GM19328 (cell line): Measurements from ENCODE around the gene AADACL4.

Source experiments
- ATAC-seq: cut with Tn5 transposase; IDR thresholded peaks from one replicate; pipeline ENCODE4 v1.9.1; 2021; ENCODE audit warnings: mild to moderate bottlenecking, moderate library complexity; ENCODE audit not compliant: unreplicated experiment

Gene AADACL4

DNA sequence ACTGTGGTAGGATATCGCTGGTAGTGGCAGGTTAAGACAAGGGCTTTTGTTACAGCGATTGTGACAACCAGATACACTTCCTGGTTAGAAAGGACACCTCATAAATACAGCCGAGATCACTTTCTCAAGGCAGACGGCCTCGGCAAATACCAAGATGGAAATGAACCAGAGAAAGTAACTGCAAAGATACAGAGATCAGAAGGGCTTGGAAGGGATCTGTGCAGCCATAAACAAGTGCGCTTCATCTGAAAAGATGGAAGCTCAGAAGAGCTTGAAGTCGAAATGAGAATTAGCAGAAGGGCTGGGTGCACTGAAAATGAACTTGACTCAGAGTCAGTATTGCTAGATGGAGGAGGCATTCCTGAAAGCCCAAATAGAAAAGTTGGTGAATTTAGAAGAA, 32.9 kb upstream of the AADACL4 start:
- no peak for ATAC-seq

- no peak for ATAC-seq
Observed at GRCh38 chr1:12613180-12613579, 30.7 kb upstream of the AADACL4 start.

DNA sequence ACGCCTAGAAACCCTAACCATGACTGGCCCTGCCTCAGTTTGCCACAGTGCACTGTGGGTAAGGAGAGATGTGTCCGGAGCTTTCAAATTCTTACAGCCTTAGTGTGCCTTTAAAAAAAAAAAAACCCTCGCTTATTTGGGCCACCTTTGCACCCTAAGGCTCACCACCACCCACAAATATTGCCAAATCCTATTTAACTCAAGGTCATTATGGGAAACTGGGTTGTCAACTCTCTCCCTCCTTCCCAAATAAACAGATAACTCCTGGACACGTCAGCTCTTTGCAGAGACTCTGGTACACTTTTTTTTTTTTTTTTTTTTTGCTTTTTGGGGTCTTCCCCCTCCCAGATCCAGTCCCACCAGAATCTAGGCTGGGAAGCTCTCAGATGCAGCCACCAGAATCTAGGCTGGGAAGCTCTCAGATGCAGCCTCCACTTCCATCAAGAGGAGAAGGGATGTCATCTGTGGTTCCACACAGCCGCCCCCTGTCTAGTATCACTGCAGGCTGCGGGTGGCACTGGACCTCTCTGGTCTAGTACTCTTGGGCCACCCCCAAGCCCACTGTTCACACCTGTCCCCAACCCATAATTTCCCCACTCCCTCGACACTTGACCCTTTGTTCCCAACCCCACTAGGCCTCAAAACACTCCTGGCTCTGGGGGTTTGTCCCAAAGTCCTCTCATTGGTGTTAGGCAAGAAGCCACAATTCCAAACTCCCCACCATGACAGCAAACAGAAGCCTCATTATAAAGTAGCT, 29.3 kb upstream of the AADACL4 start:
- no peak for ATAC-seq

DNA sequence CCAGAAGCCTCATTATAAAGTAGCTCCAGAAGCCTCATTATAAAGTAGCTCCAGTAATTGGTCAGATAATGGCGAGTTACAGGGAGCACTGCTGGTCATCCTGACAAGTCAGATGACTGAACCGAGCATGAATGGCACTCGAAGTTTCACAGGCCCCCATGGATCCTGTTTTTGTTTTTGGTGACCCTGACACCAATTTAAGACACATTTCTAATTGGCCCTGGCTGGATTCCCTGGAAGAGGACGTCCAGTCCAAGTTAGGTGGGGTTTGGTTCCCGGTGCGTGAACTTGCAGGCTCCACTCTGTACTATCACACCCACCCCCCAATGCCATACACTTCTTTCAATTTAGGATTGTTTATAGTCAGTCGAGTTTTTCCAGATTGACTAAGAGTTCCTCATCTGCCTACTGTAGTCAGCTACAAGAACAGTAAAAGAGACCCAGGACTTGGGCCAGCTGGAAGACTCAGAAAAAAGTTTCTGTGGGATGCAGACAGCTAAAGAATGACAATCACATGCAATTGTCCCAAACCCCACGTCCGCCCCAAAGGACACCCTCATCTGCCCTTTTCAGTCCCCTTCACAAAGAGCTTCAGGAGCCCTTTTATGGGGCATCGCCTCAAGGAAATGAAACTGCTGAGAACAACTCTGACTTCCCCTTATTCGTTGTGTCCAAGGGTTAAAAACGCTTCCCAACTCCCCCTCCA, 28.6 kb upstream of the AADACL4 start:
- ATAC-seq: no peak

DNA sequence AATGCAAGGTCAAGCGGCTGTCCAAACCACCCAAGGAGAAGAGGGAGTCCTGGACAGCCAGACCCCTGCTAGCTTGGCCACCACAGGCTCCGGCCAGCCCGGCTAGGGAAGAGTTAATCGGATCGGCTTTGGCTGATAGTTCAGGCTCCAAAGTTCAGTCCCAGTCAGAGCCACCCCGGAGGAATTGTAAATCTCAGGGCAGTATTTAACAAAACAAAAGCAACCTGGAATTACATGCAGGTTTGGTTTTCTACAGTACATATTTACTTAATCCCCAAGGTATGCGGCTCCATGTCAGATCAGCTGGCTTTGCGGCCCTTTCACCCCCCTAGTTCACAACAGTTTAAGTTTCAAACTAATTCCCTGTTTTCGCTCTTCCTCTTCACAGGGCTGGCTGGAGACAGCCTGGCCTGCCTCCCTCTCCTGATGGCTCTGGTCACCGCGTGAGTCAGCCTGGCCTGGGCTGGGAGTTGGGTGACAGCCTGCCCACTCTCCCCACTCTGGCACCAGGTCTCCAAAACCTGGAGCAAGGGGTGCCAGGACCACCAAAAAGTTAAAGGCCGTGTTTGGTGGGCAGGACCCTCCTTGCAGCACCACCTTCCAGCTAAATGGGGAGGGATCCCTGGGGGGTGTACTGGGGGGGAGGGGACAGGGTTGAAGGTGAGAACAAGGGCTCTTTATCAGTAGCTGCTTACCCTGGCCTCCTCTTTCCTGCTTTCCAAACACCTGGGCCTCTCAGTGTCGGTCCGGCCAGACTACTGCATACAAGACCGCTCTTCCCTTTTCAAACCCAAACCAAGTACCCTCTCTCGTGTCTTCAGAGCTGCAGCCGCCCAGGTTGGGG, 27.8 kb upstream of the AADACL4 start:
- no peak for ATAC-seq

DNA sequence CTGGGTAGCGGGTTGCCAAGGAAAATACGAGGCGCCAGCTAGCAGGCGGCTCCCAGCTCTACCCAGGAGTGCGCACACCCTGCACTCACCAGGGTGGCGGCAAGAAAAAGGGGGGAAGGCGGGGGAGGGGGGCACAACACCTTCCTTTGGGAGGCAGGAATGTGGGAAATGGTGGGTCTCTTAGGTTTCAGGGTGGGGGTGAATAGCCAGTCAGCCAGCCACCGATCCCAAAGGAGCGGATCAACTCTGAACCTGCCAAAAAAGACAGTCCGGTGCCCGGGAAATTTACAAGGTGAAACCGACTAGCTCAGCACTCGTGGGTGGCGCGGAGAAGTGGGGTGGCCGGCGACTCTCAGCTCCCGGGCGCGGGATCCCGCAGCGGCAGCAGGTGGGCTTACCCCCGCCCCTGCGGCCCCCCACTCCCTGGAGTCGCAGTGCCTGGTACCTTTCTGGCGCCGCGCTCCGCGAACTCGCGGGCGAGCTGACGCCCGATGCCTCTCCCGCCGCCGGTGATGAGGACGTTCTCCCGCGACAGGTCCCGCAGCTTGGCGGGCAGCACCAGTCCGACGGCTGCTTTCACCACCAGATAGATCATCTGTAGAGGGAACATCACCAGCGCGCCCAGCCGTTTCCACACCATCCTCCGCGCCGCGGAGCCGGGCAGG, 27.0 kb upstream of the AADACL4 start:
- ATAC-seq: no peak

DNA sequence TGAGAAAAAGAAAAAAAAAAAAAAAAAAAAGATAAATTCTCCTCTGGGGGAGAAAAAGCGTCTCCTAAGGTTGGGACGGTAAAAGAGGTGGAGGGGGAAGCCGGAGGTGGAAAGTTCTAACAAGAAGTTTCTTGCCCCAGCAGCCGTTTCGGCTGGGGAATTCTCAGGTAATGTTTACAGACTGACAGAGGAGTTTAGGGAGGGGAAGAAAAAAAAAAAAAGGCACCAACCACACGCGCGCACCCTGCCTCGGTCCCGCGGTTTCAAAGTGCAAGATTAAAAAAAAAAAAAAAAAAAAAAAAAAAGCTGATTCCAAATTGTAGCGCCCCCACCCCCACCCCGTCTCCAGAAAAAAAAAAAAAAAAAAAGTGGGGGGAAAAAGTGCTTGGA, 26.4 kb upstream of the AADACL4 start:
- ATAC-seq: no peak

DNA sequence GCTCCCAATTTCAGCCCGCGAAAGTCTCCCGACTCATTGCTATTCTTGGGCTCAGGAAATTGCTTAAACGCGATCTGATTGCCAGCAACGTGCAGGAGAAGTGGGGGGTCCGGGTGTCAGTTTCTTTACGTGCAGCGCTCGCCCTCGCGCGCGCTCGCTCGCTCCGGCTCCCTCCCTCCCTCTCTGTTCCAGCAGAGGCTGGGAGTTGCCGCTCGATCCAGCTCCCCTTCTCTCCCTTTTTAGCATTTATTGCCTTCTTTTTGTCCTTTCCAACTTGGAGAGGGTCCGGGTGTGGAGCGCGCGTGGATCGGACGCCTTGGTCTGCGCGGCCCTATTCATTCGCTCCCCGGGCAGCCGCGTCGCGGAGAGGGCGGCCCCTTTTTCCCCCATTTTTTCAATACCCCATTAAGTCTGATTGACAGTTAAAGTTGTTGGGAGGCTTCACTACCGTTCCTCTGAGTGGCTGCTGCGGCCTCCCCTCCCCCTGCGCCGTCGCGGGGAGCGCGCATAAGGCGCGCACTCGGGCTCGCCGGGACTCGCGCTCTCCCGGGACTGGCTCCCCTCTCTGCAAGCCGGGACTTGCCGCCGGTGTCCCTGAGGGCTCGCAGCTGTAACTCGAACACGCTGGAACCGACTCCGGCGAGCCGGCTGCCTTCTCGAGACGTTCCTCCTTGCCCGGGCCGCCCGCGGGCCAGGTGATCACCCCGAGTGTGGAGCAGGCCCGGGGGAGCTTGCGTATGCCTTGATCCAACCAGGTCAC, 25.8 kb upstream of the AADACL4 start, which contains the start of gene DHRS3:
DHRS3 (minus strand) TSS at position 310 of the 760 bp plus-strand sequence. CDS start 862 bp downstream, outside the sequence.
- ATAC-seq: no peak

- no peak for ATAC-seq
Observed at GRCh38 chr1:12618661-12618964, 25.3 kb upstream of the AADACL4 start.

GRCh38 chr1:12618965-12619791, 24.7 kb upstream of the AADACL4 start:
- ATAC-seq: no peak

GRCh38 chr1:12619792-12620487, 23.9 kb upstream of the AADACL4 start:
- no peak for ATAC-seq

GRCh38 chr1:12620488-12620865, 23.4 kb upstream of the AADACL4 start:
- ATAC-seq: no peak

- ATAC-seq: no peak
Observed at GRCh38 chr1:12620931-12621330, 23.0 kb upstream of the AADACL4 start.

DNA sequence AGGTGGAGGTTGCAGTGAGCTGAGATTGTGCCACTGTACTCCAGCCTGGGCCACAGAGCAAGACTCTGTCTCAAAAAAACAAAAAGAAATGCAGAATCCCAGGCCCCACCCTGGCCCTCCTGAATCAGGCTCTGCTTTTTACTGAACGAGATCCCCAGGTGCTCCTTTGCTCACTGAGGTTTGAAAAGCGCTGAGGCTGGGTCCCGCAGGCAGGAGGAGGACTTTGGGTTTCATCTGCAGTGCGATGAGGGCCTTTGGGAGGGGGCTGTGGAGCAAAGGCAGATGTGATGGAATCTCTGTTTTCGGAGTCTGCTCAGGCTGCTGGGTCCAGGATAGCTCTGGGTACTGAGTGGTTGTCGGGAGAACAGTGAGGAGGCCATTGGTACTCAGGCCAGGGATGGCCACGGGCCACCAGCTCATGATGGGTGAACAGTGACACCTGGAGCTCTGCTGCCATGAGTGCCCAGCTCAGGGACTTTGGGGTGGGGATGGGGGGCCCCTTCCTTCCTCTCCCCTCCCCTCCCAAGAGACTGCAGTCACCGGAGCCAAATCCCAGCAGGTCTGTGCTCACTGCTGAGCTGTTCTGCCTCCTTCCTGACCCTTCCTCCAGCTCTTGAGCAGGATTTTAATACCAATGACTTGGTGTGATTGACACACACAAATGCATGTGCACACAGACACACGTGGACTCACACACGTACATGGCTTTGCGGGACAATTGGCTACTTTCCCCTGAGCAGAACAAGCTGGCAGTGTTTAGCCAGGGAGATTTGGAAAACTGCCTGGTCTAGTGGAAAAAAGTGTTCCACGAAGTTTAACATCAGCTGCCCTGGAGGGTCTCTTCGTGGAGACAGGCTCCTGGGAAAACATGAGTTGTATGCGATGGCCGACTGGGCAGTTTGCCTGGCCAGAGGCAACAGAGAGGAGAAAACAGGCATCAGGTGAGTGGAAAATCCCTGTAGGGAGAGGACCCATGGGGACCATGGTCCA, 22.2 kb upstream of the AADACL4 start:
- no peak for ATAC-seq

DNA sequence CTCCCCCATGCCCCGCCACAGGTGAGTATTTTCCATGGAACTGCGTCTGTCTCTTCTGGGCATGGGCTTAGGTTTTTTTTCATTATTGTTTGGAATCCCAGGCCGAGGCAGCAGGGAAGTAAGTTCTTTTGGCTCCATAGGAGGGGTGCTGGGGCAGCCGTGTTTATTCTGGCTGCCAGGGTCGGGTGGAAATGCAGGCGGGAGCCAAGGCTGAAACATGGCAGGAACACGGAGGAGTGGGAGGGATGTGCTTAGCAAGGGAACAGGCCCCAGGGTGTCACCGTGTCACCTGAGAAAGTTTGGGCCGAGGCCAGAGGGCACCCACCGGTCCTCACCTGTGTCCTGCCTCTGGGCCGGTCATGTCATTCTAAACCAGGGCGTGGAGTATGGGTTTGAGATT, 21.4 kb upstream of the AADACL4 start:
- no peak for ATAC-seq

- no peak for ATAC-seq
Observed at GRCh38 chr1:12625276-12625675, 18.6 kb upstream of the AADACL4 start.

DNA sequence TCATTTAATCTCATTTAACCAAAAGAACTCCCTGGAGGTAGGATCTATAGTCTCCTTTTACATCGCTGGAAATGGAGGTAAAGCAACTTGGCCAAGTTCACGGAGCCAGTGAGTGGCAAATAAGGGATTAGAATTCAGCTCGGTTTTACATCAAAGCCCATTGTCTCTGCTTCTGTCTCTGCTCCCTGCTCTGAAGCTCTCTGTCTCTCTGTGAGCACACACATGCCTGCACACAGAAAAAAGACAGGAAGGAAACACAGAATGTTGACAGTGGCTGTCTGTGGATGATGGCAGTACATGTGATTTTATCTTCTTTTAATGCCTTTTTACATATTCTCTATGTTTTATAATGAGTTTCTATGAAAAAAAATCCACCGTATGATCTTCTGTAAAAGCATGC, 17.0 kb upstream of the AADACL4 start:
- ATAC-seq: no peak

DNA sequence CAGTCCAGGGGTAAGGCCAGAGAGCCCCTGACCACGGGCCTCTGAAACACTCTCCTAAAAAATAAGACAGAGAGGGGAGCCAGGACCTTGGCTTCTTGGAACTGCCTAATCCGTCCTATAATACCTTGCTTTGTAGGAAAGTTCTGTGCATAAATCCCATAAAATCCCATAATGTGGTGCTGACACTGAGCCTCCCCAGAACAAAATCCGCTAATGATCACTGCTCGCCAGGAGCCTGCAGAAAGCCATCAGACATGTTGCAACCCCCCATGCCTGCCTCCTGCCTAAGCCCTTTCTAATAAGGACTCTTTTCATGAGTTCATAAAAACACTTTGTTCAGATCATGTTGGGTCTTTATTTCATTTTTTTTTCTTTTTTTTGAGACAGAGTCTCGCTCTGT, 16.6 kb upstream of the AADACL4 start:
- ATAC-seq: no peak
